ENCODE results near the gene RNF11.
A peak's percentile ranks its signal among the peaks of the same experiment; 100 is the strongest.
"Not testable (repeated sequence)": the region's sequence is repeated elsewhere in the genome, so short reads cannot be mapped to it uniquely, and the experiment has no call there.

Gene RNF11

GRCh38 chr1:51218570-51218969 is 17.5 kb upstream of the RNF11 start:
- H3K9me3 Mint-ChIP-seq: no peaks in the 10 kb centered on the region
- no peak overlapping the region for H3K4me3 Mint-ChIP-seq
- H3K36me3 Mint-ChIP-seq (ENCODE audit: low read depth): no peaks in the 10 kb centered on the region
- H3K27me3 Mint-ChIP-seq (ENCODE audit: low read depth): no peaks in the 10 kb centered on the region
- H3K27ac Mint-ChIP-seq: no peak overlapping the region
- peaks cover 17% of the 10 kb centered on the region for H3K4me1 Mint-ChIP-seq (ENCODE audit: low read depth)

- Mint-ChIP-seq H3K9me3 (no peaks in the 10 kb centered on the region), H3K27ac (no peak overlapping the region), H3K36me3 (ENCODE audit: low read depth) (no peaks in the 10 kb centered on the region), H3K27me3 (ENCODE audit: low read depth) (no peaks in the 10 kb centered on the region), H3K4me1 (ENCODE audit: low read depth) (peaks cover 17% of the 10 kb centered on the region), H3K4me3 (no peak overlapping the region)
Observed at GRCh38 chr1:51219022-51219421, 17.1 kb upstream of the RNF11 start.

- H3K36me3 Mint-ChIP-seq (ENCODE audit: low read depth); H3K9me3 Mint-ChIP-seq; H3K4me1 Mint-ChIP-seq (ENCODE audit: low read depth); H3K4me3 Mint-ChIP-seq; H3K27ac Mint-ChIP-seq; H3K27me3 Mint-ChIP-seq (ENCODE audit: low read depth): not testable (repeated sequence)
Observed at GRCh38 chr1:51221529-51221928, 14.5 kb upstream of the RNF11 start.

- H3K4me1 Mint-ChIP-seq (ENCODE audit: low read depth): no peaks in the 10 kb centered on the region
- H3K27me3 Mint-ChIP-seq (ENCODE audit: low read depth): no peaks in the 10 kb centered on the region
- H3K27ac Mint-ChIP-seq: no peak overlapping the region
- H3K36me3 Mint-ChIP-seq (ENCODE audit: low read depth): no peaks in the 10 kb centered on the region
- H3K4me3 Mint-ChIP-seq: no peak overlapping the region
- H3K9me3 Mint-ChIP-seq: no peaks in the 10 kb centered on the region
Observed at GRCh38 chr1:51222136-51222787, 13.8 kb upstream of the RNF11 start.

- no peaks in the 10 kb centered on the region for H3K9me3 Mint-ChIP-seq
- no peaks in the 10 kb centered on the region for H3K4me1 Mint-ChIP-seq (ENCODE audit: low read depth)
- H3K36me3 Mint-ChIP-seq (ENCODE audit: low read depth): no peaks in the 10 kb centered on the region
- no peak overlapping the region for H3K4me3 Mint-ChIP-seq
- no peak overlapping the region for H3K27ac Mint-ChIP-seq
- H3K27me3 Mint-ChIP-seq (ENCODE audit: low read depth): no peaks in the 10 kb centered on the region
Observed at GRCh38 chr1:51222809-51223208, 13.3 kb upstream of the RNF11 start.

GRCh38 chr1:51224255-51224654 is 11.8 kb upstream of the RNF11 start:
- Mint-ChIP-seq H3K4me1 (ENCODE audit: low read depth) (no peaks in the 10 kb centered on the region), H3K4me3 (no peak overlapping the region), H3K9me3 (no peaks in the 10 kb centered on the region), H3K27ac (no peak overlapping the region), H3K27me3 (ENCODE audit: low read depth) (peaks cover 4% of the 10 kb centered on the region), H3K36me3 (ENCODE audit: low read depth) (no peaks in the 10 kb centered on the region)

GRCh38 chr1:51227231-51227960 is 8.7 kb upstream of the RNF11 start:
- H3K27me3 Mint-ChIP-seq (ENCODE audit: low read depth); H3K27ac Mint-ChIP-seq; H3K4me3 Mint-ChIP-seq; H3K36me3 Mint-ChIP-seq (ENCODE audit: low read depth); H3K4me1 Mint-ChIP-seq (ENCODE audit: low read depth); H3K9me3 Mint-ChIP-seq: not testable (repeated sequence)

- not testable (repeated sequence) for H3K27ac Mint-ChIP-seq; H3K36me3 Mint-ChIP-seq (ENCODE audit: low read depth); H3K4me1 Mint-ChIP-seq (ENCODE audit: low read depth); H3K27me3 Mint-ChIP-seq (ENCODE audit: low read depth); H3K9me3 Mint-ChIP-seq; H3K4me3 Mint-ChIP-seq
Observed at GRCh38 chr1:51228471-51228870, 7.6 kb upstream of the RNF11 start.

GRCh38 chr1:51230501-51231078 is 5.5 kb upstream of the RNF11 start:
- Mint-ChIP-seq H3K27ac (no peak overlapping the region), H3K36me3 (ENCODE audit: low read depth) (no peaks in the 10 kb centered on the region), H3K4me3 (no peak overlapping the region), H3K27me3 (ENCODE audit: low read depth) (peaks cover 4% of the 10 kb centered on the region), H3K9me3 (no peaks in the 10 kb centered on the region), H3K4me1 (ENCODE audit: low read depth) (peaks cover 8% of the 10 kb centered on the region)

- Mint-ChIP-seq H3K9me3 (no peaks in the 10 kb centered on the region), H3K27me3 (ENCODE audit: low read depth) (peaks cover 4% of the 10 kb centered on the region), H3K4me1 (ENCODE audit: low read depth) (peaks cover 12% of the 10 kb centered on the region), H3K36me3 (ENCODE audit: low read depth) (no peaks in the 10 kb centered on the region), H3K4me3 (no peak overlapping the region), H3K27ac (no peak overlapping the region)
Observed at GRCh38 chr1:51231120-51231519, 5.0 kb upstream of the RNF11 start.

- Mint-ChIP-seq H3K9me3 (no peaks in the 10 kb centered on the region), H3K4me1 (ENCODE audit: low read depth) (peaks cover 12% of the 10 kb centered on the region), H3K36me3 (ENCODE audit: low read depth) (no peaks in the 10 kb centered on the region), H3K27me3 (ENCODE audit: low read depth) (peaks cover 4% of the 10 kb centered on the region), H3K27ac (no peak overlapping the region), H3K4me3 (no peak overlapping the region)
Observed at GRCh38 chr1:51231896-51232295, 4.2 kb upstream of the RNF11 start.

GRCh38 chr1:51234236-51234635 is 1.8 kb upstream of the RNF11 start:
- H3K27ac Mint-ChIP-seq; H3K27me3 Mint-ChIP-seq (ENCODE audit: low read depth); H3K9me3 Mint-ChIP-seq; H3K36me3 Mint-ChIP-seq (ENCODE audit: low read depth); H3K4me3 Mint-ChIP-seq: not testable (repeated sequence)
- H3K4me1 Mint-ChIP-seq (ENCODE audit: low read depth): peaks cover 15% of the 10 kb centered on the region

- Mint-ChIP-seq H3K27ac (peak overlapping the region; percentile 89), H3K4me3 (peak overlapping the region; percentile 93), H3K27me3 (ENCODE audit: low read depth) (no peaks in the 10 kb centered on the region), H3K36me3 (ENCODE audit: low read depth) (peaks cover 2% of the 10 kb centered on the region), H3K9me3 (no peaks in the 10 kb centered on the region), H3K4me1 (ENCODE audit: low read depth) (peaks cover 16% of the 10 kb centered on the region)
Observed at GRCh38 chr1:51234721-51235425, 1.2 kb upstream of the RNF11 start.

GRCh38 chr1:51236531-51237350 is 668 bp downstream of the RNF11 start:
- Mint-ChIP-seq H3K4me3 (no peak overlapping the region), H3K27me3 (ENCODE audit: low read depth) (no peaks in the 10 kb centered on the region), H3K36me3 (ENCODE audit: low read depth) (peaks cover 2% of the 10 kb centered on the region), H3K27ac (no peak overlapping the region), H3K9me3 (no peaks in the 10 kb centered on the region), H3K4me1 (ENCODE audit: low read depth) (peaks cover 30% of the 10 kb centered on the region)

Measured in T-helper 1 cell treated with Interleukin-12 subunit alpha and Interleukin-12 subunit beta and Interleukin-4 antibody, amounts not matched to agents 30 μg/mL and 1 μg/mL, for 36 hours (primary cell).